GM12873 (cell line): ENCODE results near the gene AGO3.

Experiments used
- CTCF ChIP-seq: IDR thresholded peaks from 2 replicates; pipeline ENCODE4 v1.5.1; 2012; ENCODE audit warnings: low read depth, mild to moderate bottlenecking, moderate library complexity, low read length, control low read depth; ENCODE audit not compliant: insufficient read depth; ENCODE audit errors: missing control alignments

Gene AGO3

GRCh38 chr1:36076979-36077573 lies 146.2 kb downstream of the AGO3 start:
- no peak for TF ChIP-seq CTCF

GRCh38 chr1:36080236-36080635 lies 149.3 kb downstream of the AGO3 start:
- no peak for TF ChIP-seq CTCF

- no peak for TF ChIP-seq CTCF
Observed at GRCh38 chr1:36080801-36081200, 149.9 kb downstream of the AGO3 start.

GRCh38 chr1:36081926-36082485 lies 151.1 kb downstream of the AGO3 start:
- no peak for TF ChIP-seq CTCF

GRCh38 chr1:36083219-36083618 lies 152.3 kb downstream of the AGO3 start:
- no peak for TF ChIP-seq CTCF

GRCh38 chr1:36083635-36084496 lies 153.0 kb downstream of the AGO3 start, which contains the start of gene TEKT2:
TSS of gene TEKT2 (plus strand) at chr1:36084094. CDS start at chr1:36084922, 828 bp downstream.
- TF ChIP-seq CTCF, result no peak

GRCh38 chr1:36084497-36085115 lies 153.7 kb downstream of the AGO3 start:
- no peak for TF ChIP-seq CTCF
